ENCODE results near the gene GASK1B. TPM values are rescaled to one million over a fixed set of nuclear protein-coding genes. Genes with fewer than 3 reads are reported as not detected.
A peak's percentile ranks its signal among the peaks of the same experiment; 100 is the strongest.

Gene GASK1B
- total and polyA plus RNA-seq, 2 of the 4 experiments (the other 2 are of a cell fraction), result 4.1 to 5.4 TPM

DNA sequence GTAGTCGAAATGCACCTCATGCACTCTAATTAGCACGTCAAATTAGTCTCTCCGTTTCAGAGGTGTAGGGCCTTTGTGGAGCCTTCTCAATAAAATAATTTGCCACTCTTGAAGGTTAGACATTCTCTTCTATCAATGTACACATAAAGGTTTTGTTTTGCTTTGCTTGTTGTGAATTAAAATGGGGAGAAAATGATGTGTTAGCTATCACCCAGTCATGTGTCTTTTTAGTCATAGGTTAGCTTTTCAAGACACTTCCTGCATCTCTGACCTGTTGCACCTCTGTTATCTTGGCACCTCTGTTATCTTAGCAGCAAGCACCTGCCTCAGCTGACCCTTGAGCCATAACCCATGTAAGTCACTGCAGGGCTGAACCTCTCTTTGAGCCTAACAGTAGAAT lies 38.4 kb upstream of the GASK1B start:
- BruUV-seq (replicated peaks), result no TSS peak
- peak overlapping the region; percentile 41; the same call in 1 of the 2 replicates for H3K9ac ChIP-seq (ENCODE audit: low read depth, low read length)
- WGBS, 2 experiments (ENCODE audit: extremely low coverage in 2 of 2, insufficient read length in 1 of 2), result no CpG with 5 or more reads among the region's 3 CpGs
- no peaks in the 10 kb centered on the region for H3K27me3 ChIP-seq (ENCODE audit: control insufficient read depth, insufficient read depth, low read length)
- TF ChIP-seq RFX5 (IDR thresholded peaks at IDR 0.05; ENCODE audit: low read depth, low read length), result no peak
- no peak for TF ChIP-seq CEBPB (IDR thresholded peaks at IDR 0.05; ENCODE audit: low read depth, low read length)
- no peak for TF ChIP-seq MXI1 (IDR thresholded peaks at IDR 0.05; ENCODE audit: borderline replicate concordance, low read depth, low read length)
- TF ChIP-seq RAD21 (IDR thresholded peaks at IDR 0.05; ENCODE audit: low read length), result no peak
- no peak for TF ChIP-seq RCOR1 (IDR thresholded peaks at IDR 0.05; ENCODE audit: insufficient replicate concordance, low read length)
- no peaks in the 10 kb centered on the region for H3K9me3 ChIP-seq (ENCODE audit: control insufficient read depth, insufficient read depth, low read length)
- intact Hi-C loops (cut with micrococcal nuclease) (no loop called here), dilution Hi-C loops (cut with HindIII; ENCODE audit: low sequenced_read_pairs, unreplicated experiment) (no loop called here), in situ Hi-C loops (cut with MboI; ENCODE audit: low sequenced_read_pairs) (no loop called here)
- ChIA-PET POLR2A (ENCODE audit: unreplicated experiment) (no interaction called here), CTCF (interaction anchor here (1.0 kb wide), 1 partner anchor 18 kb away, joined by 4 read pairs; no protein-coding TSS in a partner anchor)
- H3K18ac ChIP-seq (ENCODE audit: low read depth, low read length), result no peak overlapping the region
- H2BK15ac ChIP-seq (ENCODE audit: low read depth, low read length), result no peak overlapping the region
- peak overlapping the region; percentile 34 for H2AFZ ChIP-seq (replicated peaks; ENCODE audit: low read length, poor library complexity)
- H2BK120ac ChIP-seq (ENCODE audit: low read depth, low read length), result no peak overlapping the region
- H4K91ac ChIP-seq (ENCODE audit: insufficient read depth, low read depth, low read length), result no peak overlapping the region
- H2BK20ac ChIP-seq (ENCODE audit: low read depth, low read length), result no peak overlapping the region
- H3K9me1 ChIP-seq (ENCODE audit: insufficient read depth, low read length), result peaks cover 2% of the 10 kb centered on the region; the same call in 1 of the 2 replicates
- H3K14ac ChIP-seq (replicated peaks; ENCODE audit: low read depth, low read length), result peak overlapping the region; percentile 48; the same call in 1 of the 2 replicates
- no peaks in the 10 kb centered on the region for H3K79me1 ChIP-seq (ENCODE audit: low read depth in 1 of 2, low read length in 2 of 2)
- no peaks in the 10 kb centered on the region for H4K20me1 ChIP-seq (ENCODE audit: insufficient read depth, low read length)
- no peak overlapping the region for H3K56ac ChIP-seq (ENCODE audit: extremely low read depth, insufficient read depth, low read length)
- no peak overlapping the region for H4K5ac ChIP-seq (ENCODE audit: low read depth, low read length)
- H2AK9ac ChIP-seq (replicated peaks; ENCODE audit: low read depth, low read length, poor library complexity), result no peak overlapping the region
- no peak overlapping the region for H2AK5ac ChIP-seq (ENCODE audit: low read depth, low read length)
- no peak for DNase-seq
- H3K36me3 ChIP-seq (ENCODE audit: control insufficient read depth, insufficient read depth, low read length), result no peaks in the 10 kb centered on the region
- no peak overlapping the region for H3K4ac ChIP-seq (ENCODE audit: low read depth, low read length)
- H4K8ac ChIP-seq (ENCODE audit: low read depth in 2 of 2, low read length in 2 of 2), result peak overlapping the region; percentile 52 to 94; a peak in 3 of 4 replicates
- peak overlapping the region; percentile 82 for H3K4me2 ChIP-seq (ENCODE audit: low read depth, low read length)
- peak overlapping the region; percentile 39; the same call in 1 of the 2 replicates for H3K23ac ChIP-seq (ENCODE audit: low read depth, low read length)
- H2BK5ac ChIP-seq (ENCODE audit: low read depth, low read length, poor library complexity, severe bottlenecking), result no peak overlapping the region
- H3K27ac ChIP-seq (ENCODE audit: insufficient read depth, low read length), result no peak overlapping the region
- no peak overlapping the region for H3K4me3 ChIP-seq (ENCODE audit: insufficient read depth, low read depth, low read length)
- peaks cover 3% of the 10 kb centered on the region; the same call in 1 of the 2 replicates for H3K4me1 ChIP-seq (ENCODE audit: control insufficient read depth, insufficient read depth, low read length)
- no peak for ATAC-seq (ENCODE audit: low read depth)
